Endodermal cell (in vitro differentiated cells): ENCODE results near the gene NPIPB2. TPM values are rescaled to one million over a fixed set of nuclear protein-coding genes. Genes with fewer than 3 reads are reported as not detected.

Experiments used
- DNase-seq: peaks from one replicate; pipeline ENCODE4 v3.0.0-alpha.2; 2017
- H3K27ac ChIP-seq: 2 replicates; pipeline ENCODE4 v1.5.1; 2013; ENCODE audit warnings: mild to moderate bottlenecking, low read depth, low read length, moderate library complexity
- H3K27me3 ChIP-seq: 2 replicates; pipeline ENCODE4 v1.6.1; 2013; ENCODE audit warnings: mild to moderate bottlenecking, low read length, moderate library complexity; ENCODE audit not compliant: insufficient read depth, control insufficient read depth, poor library complexity, severe bottlenecking
- H3K36me3 ChIP-seq: 2 replicates; pipeline ENCODE4 v1.7.0; 2013; ENCODE audit warnings: mild to moderate bottlenecking, low read length, moderate library complexity; ENCODE audit not compliant: control insufficient read depth, insufficient read depth
- H3K4me1 ChIP-seq: one replicate; pipeline ENCODE4 v1.7.0; 2013; ENCODE audit warnings: low read length; ENCODE audit not compliant: control insufficient read depth, insufficient read depth
- H3K4me3 ChIP-seq: 2 replicates; pipeline ENCODE4 v1.5.1; 2013; ENCODE audit warnings: mild to moderate bottlenecking, low read length, moderate library complexity
- H3K9ac ChIP-seq: 2 replicates; pipeline ENCODE4 v1.6.1; 2013; ENCODE audit warnings: mild to moderate bottlenecking, low read length, moderate library complexity; ENCODE audit not compliant: poor library complexity, severe bottlenecking; ENCODE audit errors: extremely low read depth
- H3K9me3 ChIP-seq: 2 replicates; pipeline ENCODE4 v1.6.1; 2013; ENCODE audit warnings: mild to moderate bottlenecking, low read length, moderate library complexity; ENCODE audit not compliant: control insufficient read depth
- H3K27ac Mint-ChIP-seq: 2 replicates; pipeline ENCODE4 v1.8.0; 2020; ENCODE audit warnings: mixed read lengths
- H3K27me3 Mint-ChIP-seq: 2 replicates; pipeline ENCODE4 v1.8.0; 2021; ENCODE audit warnings: mild to moderate bottlenecking, mixed read lengths; ENCODE audit not compliant: insufficient read depth
- H3K36me3 Mint-ChIP-seq: 2 replicates; pipeline ENCODE4 v1.8.0; 2020; ENCODE audit warnings: low read depth, mixed read lengths
- H3K4me1 Mint-ChIP-seq: 2 replicates; pipeline ENCODE4 v1.8.0; 2020; ENCODE audit warnings: mixed read lengths
- H3K4me3 Mint-ChIP-seq: 2 replicates; pipeline ENCODE4 v1.8.0; 2020; ENCODE audit warnings: mild to moderate bottlenecking, moderate library complexity, mixed read lengths
- H3K9me3 Mint-ChIP-seq: 2 replicates; pipeline ENCODE4 v1.8.0; 2020; ENCODE audit warnings: mild to moderate bottlenecking, mixed read lengths
- WGBS, 2 experiments: methylation state at CpG; one replicate each; pipeline versions ENCODE4 v1.1.5 to v1.1.7; 2013; ENCODE audit warnings: missing lambda C conversion rate in 2 of 2, mixed read lengths in 1 of 2; ENCODE audit not compliant: insufficient coverage in 1 of 2, insufficient read length in 1 of 2; 5-methylcytosine and 5-hydroxymethylcytosine counted together
- total RNA-seq, 2 donors: library from RNA; stranded (reverse); fragmentation: NEBNext Ultra II Directional in 1 of 2; extraction: Animal tissue kit (Norgen Biotek cat#: 25700) in 1 of 2; gene quantifications; 2 replicates in 1 of 2; 3 replicates in 1 of 2; pipeline ENCODE4 v1.2.1, GENCODE V29; 2021
- TF ChIP-seq, protein P1 (sequence below): fragments of 200-600 bp; sonication (generic); conservative IDR thresholded peaks from 2 replicates; pipeline ENCODE4 v1.5.0; 2021; ENCODE audit warnings: antibody characterized with exemption, mild to moderate bottlenecking

The NPIPB2 gene
- total RNA-seq, 2 donors from 2014 or later: 10.2 to 15.0 TPM

DNA sequence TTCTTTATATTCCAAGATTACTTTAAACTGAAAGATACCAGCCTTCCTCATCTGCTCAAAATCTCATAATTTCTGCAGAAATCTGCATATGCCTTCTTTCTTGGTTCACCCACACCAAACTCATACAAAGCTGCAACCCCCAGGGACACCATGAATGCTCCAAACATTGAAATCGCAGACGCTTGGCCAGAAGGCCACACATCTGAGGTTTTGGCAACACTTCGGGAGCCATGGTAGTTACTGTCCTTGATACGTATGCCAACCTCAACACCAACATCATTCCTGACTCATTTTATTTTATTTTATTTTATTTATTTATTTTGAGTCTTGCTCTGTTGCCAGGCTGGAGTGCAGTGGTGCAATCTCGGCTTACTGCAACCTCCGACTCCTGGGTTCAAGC is 37.9 kb downstream of the NPIPB2 start:
- Histone ChIP-seq H3K36me3 (peaks cover 16% of the 10 kb centered on the region), H3K27me3 (no peaks in the 10 kb centered on the region), H3K4me1 (no peaks in the 10 kb centered on the region), H3K9ac (no peak overlapping the region), H3K27ac (no peak overlapping the region), H3K4me3 (no peak overlapping the region), H3K9me3 (no peaks in the 10 kb centered on the region)
- Mint-ChIP-seq H3K4me3 (no peak overlapping the region), H3K9me3 (no peaks in the 10 kb centered on the region), H3K27ac (no peak overlapping the region), H3K36me3 (peaks cover 16% of the 10 kb centered on the region), H3K4me1 (no peaks in the 10 kb centered on the region), H3K27me3 (no peaks in the 10 kb centered on the region)
- TF ChIP-seq, protein P1, sequence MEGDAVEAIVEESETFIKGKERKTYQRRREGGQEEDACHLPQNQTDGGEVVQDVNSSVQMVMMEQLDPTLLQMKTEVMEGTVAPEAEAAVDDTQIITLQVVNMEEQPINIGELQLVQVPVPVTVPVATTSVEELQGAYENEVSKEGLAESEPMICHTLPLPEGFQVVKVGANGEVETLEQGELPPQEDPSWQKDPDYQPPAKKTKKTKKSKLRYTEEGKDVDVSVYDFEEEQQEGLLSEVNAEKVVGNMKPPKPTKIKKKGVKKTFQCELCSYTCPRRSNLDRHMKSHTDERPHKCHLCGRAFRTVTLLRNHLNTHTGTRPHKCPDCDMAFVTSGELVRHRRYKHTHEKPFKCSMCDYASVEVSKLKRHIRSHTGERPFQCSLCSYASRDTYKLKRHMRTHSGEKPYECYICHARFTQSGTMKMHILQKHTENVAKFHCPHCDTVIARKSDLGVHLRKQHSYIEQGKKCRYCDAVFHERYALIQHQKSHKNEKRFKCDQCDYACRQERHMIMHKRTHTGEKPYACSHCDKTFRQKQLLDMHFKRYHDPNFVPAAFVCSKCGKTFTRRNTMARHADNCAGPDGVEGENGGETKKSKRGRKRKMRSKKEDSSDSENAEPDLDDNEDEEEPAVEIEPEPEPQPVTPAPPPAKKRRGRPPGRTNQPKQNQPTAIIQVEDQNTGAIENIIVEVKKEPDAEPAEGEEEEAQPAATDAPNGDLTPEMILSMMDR: no peak
- WGBS, 2 experiments: 98 to 100% methylated on average over 1 to 6 of the region's 6 CpGs
- DNase-seq: no peak

DNA sequence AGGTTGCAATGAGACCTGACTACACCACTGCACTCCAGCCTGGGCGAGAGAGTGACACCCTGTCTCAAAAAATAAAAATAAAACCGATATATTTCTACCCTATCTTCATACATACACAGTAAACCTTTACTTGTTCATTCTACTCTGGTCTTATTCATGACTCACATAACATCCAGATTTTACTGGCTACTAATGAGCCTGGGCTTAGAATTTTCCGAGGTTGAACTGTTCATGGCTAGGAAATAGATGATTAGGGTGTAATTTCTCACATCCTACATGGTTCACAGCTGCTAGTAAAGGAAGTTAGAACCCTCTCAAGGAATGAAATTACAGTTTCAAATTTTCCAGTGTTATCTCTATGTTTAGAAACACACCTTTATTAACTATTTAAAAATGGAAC is 40.8 kb downstream of the NPIPB2 start:
- no peaks in the 10 kb centered on the region for H3K4me1 ChIP-seq
- WGBS, 2 experiments: 95 to 100% methylated on average over 1 to 3 of the region's 3 CpGs
- H3K27ac ChIP-seq: no peak overlapping the region

DNA sequence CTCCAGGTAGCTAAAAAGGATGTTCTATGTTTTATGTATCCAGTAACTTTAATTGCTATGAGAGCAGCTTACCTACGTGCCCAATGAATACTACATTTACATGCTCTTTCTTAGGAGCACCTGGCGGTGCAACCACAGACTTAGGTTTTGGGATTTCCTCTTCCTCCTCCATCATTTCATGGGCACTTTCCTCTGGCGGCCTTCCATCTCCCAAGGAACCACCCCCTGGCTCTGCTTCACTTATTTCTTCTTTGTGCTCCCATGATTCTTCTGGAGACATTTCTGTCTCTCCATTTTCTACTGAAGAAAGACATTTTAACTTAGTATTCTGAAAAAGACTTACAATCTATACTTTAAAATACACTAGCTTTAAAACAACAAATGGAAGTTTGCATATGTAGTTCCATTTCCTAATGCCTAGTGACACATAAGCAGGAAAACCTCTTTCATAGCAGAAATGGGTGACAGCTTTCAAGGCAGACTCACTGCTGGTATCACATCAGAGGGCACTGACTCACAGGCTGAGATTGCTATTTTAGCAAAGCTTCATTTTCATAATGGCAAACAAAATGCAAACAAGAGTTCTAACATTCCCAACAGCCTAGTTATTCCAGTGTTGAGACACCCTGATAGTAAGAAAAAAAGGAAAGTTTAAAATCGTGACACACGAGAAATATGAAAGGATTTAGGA is 45.2 kb downstream of the NPIPB2 start:
- Mint-ChIP-seq H3K4me3 (no peak overlapping the region), H3K4me1 (no peaks in the 10 kb centered on the region), H3K36me3 (peaks cover 31% of the 10 kb centered on the region), H3K27ac (no peak overlapping the region), H3K9me3 (no peaks in the 10 kb centered on the region), H3K27me3 (no peaks in the 10 kb centered on the region)
- H3K4me1 ChIP-seq: no peaks in the 10 kb centered on the region
- no peak overlapping the region for H3K27ac ChIP-seq
- no peaks in the 10 kb centered on the region for H3K27me3 ChIP-seq
- H3K9me3 ChIP-seq: no peaks in the 10 kb centered on the region
- no peak overlapping the region for H3K9ac ChIP-seq
- no peak for DNase-seq
- 90 to 93% methylated on average over 3 to 4 of the region's 5 CpGs for WGBS, 2 experiments
- TF ChIP-seq, protein P1: no peak
- H3K4me3 ChIP-seq: no peak overlapping the region
- H3K36me3 ChIP-seq: peaks cover 55% of the 10 kb centered on the region

More for the DNA sequence above, 40.8 kb downstream of the NPIPB2 start:
- DNase-seq: no peak
- no peak overlapping the region for H3K9ac ChIP-seq
- H3K27me3 ChIP-seq: no peaks in the 10 kb centered on the region
- TF ChIP-seq, protein P1: no peak
- no peak overlapping the region for H3K4me3 ChIP-seq
- H3K4me1 Mint-ChIP-seq: no peaks in the 10 kb centered on the region
- no peaks in the 10 kb centered on the region for H3K9me3 ChIP-seq
- no peak overlapping the region for H3K4me3 Mint-ChIP-seq
- no peaks in the 10 kb centered on the region for H3K27me3 Mint-ChIP-seq
- peaks cover 17% of the 10 kb centered on the region for H3K36me3 Mint-ChIP-seq
- no peaks in the 10 kb centered on the region for H3K9me3 Mint-ChIP-seq
- peaks cover 25% of the 10 kb centered on the region for H3K36me3 ChIP-seq
- H3K27ac Mint-ChIP-seq: no peak overlapping the region
